ENCODE data around the gene CAMK4.
A peak's percentile ranks its signal among the peaks of the same experiment; 100 is the strongest.
"Not testable (repeated sequence)": the region's sequence is repeated elsewhere in the genome, so short reads cannot be mapped to it uniquely, and the experiment has no call there.

Gene CAMK4

DNA sequence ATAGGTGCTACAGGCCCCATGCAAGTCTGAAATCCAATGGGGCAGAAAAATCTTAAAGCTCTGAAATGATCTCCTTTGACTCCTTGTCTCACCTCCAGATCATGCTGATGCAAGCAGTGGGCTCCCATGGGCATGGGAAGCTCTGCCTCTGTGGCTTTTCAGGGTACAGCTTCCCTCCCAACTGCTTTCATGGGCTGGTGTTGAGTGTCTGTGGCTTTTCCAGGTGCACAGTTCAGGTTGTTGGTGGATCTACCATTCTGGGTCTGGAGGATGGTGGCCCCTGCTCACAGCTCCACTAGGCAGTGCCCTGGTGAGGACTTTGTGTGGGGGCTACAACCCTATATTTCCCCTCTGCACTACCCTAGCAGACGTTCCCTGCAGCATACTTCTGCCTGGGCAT lies 184.6 kb downstream of the CAMK4 start:
- no peak overlapping the region for H3K4me2 ChIP-seq (ENCODE audit: low read length)
- no peaks in the 10 kb centered on the region for H3K27me3 ChIP-seq (ENCODE audit: control insufficient read depth, insufficient read depth, low read length)
- no peak overlapping the region for H3K4me3 ChIP-seq (ENCODE audit: low read length)
- no peak overlapping the region for H3K9ac ChIP-seq (ENCODE audit: low read depth, low read length)
- H3K4me1 ChIP-seq (ENCODE audit: control insufficient read depth, insufficient read depth, low read length): no peaks in the 10 kb centered on the region
- H3K9me3 ChIP-seq (replicated peaks; ENCODE audit: low read length): no peaks in the 10 kb centered on the region
- H3K36me3 ChIP-seq (ENCODE audit: insufficient read depth, low read length): no peaks in the 10 kb centered on the region

DNA sequence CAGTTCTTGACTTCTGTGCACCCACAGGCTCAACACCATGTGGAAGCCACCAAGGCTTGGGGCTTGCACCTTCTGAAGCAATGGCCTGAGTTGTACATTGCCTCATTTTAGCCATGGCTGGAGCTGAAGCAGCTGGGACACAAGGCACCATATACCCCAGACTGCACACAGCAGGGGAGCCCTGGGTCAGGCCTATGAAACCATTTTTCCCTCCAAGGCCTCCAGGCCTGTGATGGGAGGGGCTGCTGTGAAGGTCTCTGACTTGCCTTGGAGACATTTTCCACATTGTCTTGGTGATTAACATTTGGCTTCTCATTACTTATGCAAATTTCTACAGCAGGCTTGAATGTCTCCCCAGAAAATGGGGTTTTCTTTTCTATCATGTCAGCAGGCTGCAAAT lies 185.1 kb downstream of the CAMK4 start:
- not testable (repeated sequence) for H3K4me3 ChIP-seq (ENCODE audit: low read length); H3K4me1 ChIP-seq (ENCODE audit: control insufficient read depth, insufficient read depth, low read length); H3K9ac ChIP-seq (ENCODE audit: low read depth, low read length); H3K9me3 ChIP-seq (replicated peaks; ENCODE audit: low read length); H3K36me3 ChIP-seq (ENCODE audit: insufficient read depth, low read length); H3K4me2 ChIP-seq (ENCODE audit: low read length); H3K27me3 ChIP-seq (ENCODE audit: control insufficient read depth, insufficient read depth, low read length)

DNA sequence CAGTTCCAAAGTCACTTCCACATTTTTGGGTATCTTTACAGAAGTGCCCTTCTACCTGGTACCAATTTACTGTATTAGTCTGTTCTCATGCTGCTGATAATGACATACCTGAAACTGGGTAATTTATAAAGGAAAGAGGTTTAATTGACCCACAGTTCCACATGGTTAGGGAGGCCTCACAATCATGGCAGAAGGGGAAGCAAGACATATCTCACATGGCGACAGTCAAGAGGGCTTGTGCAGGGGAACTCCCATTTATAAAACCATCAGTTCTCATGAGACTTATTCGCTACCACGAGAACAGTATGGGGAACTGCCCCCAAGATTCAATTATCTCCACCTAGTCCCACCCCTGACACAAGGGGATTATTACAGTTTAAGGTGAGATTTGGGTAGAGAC lies 185.9 kb downstream of the CAMK4 start:
- H3K9ac ChIP-seq (ENCODE audit: low read depth, low read length); H3K4me3 ChIP-seq (ENCODE audit: low read length); H3K9me3 ChIP-seq (replicated peaks; ENCODE audit: low read length); H3K36me3 ChIP-seq (ENCODE audit: insufficient read depth, low read length); H3K4me2 ChIP-seq (ENCODE audit: low read length); H3K4me1 ChIP-seq (ENCODE audit: control insufficient read depth, insufficient read depth, low read length); H3K27me3 ChIP-seq (ENCODE audit: control insufficient read depth, insufficient read depth, low read length): not testable (repeated sequence)

DNA sequence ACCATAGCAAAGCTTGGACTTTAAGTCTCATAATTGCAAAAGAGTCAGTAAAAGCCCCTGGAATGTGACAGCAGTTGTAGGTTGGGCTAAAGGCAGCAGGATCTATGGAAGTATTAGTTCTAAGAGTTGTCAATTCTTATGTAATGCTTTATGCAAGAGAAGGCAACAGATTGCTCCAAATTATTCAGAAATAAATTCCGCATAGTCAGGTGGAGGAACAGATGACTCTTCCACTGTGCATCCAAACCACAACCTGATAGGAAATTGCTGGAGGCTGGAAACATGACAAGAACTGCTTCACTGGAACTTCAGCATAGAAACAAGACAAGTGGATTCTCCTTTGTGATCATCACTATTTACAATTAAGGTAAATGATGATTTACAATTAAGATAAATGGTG lies 187.1 kb downstream of the CAMK4 start:
- Histone ChIP-seq H3K4me3 (ENCODE audit: low read length) (no peak overlapping the region), H3K4me1 (ENCODE audit: control insufficient read depth, insufficient read depth, low read length) (no peaks in the 10 kb centered on the region), H3K9me3 (replicated peaks; ENCODE audit: low read length) (no peaks in the 10 kb centered on the region), H3K27me3 (ENCODE audit: control insufficient read depth, insufficient read depth, low read length) (no peaks in the 10 kb centered on the region), H3K36me3 (ENCODE audit: insufficient read depth, low read length) (no peaks in the 10 kb centered on the region), H3K4me2 (ENCODE audit: low read length) (no peak overlapping the region), H3K9ac (ENCODE audit: low read depth, low read length) (no peak overlapping the region)

DNA sequence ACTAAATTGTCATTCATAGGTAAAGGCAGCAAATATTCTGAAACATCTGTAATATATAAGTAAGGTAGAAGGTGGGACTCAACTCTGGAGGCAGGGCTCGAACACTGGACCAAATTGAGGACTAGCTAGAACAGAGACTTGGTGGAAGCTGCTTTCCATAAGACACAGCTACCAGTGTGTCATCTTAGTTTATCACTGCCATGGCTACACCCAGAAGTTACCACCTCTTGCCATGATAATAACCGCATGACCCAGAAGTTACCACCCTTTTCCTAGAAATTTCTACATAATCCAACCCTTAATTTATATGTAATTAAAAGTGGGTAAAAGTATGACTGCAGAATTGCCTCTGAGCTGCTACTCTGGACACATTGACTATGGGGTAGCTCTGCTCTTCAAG lies 188.4 kb downstream of the CAMK4 start:
- Histone ChIP-seq H3K4me3 (ENCODE audit: low read length) (no peak overlapping the region), H3K36me3 (ENCODE audit: insufficient read depth, low read length) (no peaks in the 10 kb centered on the region), H3K4me1 (ENCODE audit: control insufficient read depth, insufficient read depth, low read length) (no peaks in the 10 kb centered on the region), H3K4me2 (ENCODE audit: low read length) (no peak overlapping the region), H3K27me3 (ENCODE audit: control insufficient read depth, insufficient read depth, low read length) (no peaks in the 10 kb centered on the region), H3K9me3 (replicated peaks; ENCODE audit: low read length) (no peaks in the 10 kb centered on the region), H3K9ac (ENCODE audit: low read depth, low read length) (no peak overlapping the region)

DNA sequence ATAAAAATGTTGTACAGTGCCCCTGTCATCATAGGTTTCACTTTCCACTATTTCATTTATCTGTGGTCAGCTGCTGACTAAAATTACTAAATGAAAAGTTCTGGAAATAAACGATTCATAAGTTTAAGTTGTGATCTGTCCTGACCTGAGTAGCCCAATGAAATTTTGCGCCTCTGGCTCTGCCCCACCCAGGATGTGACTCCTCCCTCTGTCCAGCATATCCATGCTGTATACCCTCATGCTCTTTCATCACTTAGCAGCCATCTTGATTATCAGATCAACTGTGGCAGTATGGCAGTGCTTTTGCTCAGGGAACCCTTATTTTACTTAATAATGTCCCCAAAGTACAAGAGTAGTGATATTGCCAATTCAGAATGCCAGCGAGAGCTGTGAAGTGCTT lies 190.9 kb downstream of the CAMK4 start:
- Histone ChIP-seq H3K27me3 (ENCODE audit: control insufficient read depth, insufficient read depth, low read length) (no peaks in the 10 kb centered on the region), H3K4me2 (ENCODE audit: low read length) (no peak overlapping the region), H3K9ac (ENCODE audit: low read depth, low read length) (no peak overlapping the region), H3K9me3 (replicated peaks; ENCODE audit: low read length) (no peaks in the 10 kb centered on the region), H3K4me1 (ENCODE audit: control insufficient read depth, insufficient read depth, low read length) (no peaks in the 10 kb centered on the region), H3K4me3 (ENCODE audit: low read length) (no peak overlapping the region), H3K36me3 (ENCODE audit: insufficient read depth, low read length) (no peaks in the 10 kb centered on the region)

DNA sequence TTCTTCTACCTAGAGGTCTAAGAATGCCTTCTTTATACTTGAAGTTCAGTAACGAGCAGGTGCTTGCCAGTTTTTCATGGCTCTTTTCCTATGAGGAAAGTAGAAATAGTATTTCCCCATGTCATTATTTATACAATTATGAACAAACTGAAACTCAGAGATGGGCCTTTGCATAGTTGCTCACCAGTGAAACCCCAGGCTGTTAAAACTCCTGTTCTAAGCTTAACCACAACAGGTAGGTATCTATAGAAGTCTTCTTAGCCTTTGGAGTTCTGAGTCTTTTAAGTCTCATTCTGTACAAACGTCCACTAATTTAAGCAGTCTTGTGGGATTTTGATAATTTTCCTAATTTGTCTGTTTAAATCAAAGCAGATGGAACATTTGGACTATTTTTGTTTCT lies 198.1 kb downstream of the CAMK4 start:
- no peak overlapping the region for H3K9ac ChIP-seq (ENCODE audit: low read depth, low read length)
- H3K9me3 ChIP-seq (replicated peaks; ENCODE audit: low read length): no peaks in the 10 kb centered on the region
- no peaks in the 10 kb centered on the region for H3K27me3 ChIP-seq (ENCODE audit: control insufficient read depth, insufficient read depth, low read length)
- H3K4me1 ChIP-seq (ENCODE audit: control insufficient read depth, insufficient read depth, low read length): no peaks in the 10 kb centered on the region
- no peak overlapping the region for H3K4me3 ChIP-seq (ENCODE audit: low read length)
- no peaks in the 10 kb centered on the region for H3K36me3 ChIP-seq (ENCODE audit: insufficient read depth, low read length)
- no peak overlapping the region for H3K4me2 ChIP-seq (ENCODE audit: low read length)

DNA sequence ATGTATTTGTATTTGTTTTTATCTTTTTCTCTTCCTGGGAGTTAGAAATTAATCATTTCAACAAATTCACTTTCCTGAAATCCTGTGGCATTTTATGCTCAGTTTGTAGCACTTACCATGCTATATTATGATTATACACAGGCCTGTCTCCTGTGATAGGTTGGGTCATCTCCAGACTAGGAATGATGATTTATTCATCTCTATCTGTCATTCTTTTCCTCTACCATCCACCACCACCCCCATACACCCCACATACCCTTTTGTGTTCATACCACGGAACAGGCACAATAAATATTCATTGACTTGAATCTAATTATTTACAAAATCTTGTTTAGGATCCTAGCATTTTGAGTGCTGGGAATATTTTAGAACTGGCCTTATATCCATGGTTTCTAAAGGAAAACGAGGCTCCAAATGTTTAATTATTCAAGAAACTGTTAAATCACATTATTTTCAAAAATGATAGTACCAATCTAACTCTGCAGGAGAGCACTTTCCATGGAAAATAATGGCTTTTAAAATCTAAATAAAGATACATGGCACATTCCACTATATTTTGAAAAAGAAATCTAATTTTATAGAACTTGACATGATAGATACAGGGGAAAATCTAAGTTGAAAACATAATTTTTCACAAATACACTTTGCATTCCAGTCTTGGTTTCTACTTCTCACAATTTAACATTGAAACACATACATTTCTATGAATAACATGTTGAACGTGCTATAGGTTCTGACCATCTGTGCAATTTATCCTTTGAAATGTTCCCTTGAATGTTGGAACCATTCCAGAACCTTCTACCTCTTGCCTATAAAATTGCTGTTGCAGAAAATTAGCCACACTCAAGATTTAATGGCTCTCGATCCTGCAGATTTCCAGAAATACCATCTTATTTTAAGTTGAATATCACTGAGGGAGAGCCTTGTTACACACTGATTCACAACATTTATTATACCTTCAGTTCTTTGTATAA lies 198.8 kb downstream of the CAMK4 start:
- no peaks in the 10 kb centered on the region for H3K27me3 ChIP-seq (ENCODE audit: control insufficient read depth, insufficient read depth, low read length)
- no peak overlapping the region for H3K4me2 ChIP-seq (ENCODE audit: low read length)
- H3K9me3 ChIP-seq (replicated peaks; ENCODE audit: low read length): no peaks in the 10 kb centered on the region
- H3K4me3 ChIP-seq (ENCODE audit: low read length): no peak overlapping the region
- H3K36me3 ChIP-seq (ENCODE audit: insufficient read depth, low read length): no peaks in the 10 kb centered on the region
- H3K4me1 ChIP-seq (ENCODE audit: control insufficient read depth, insufficient read depth, low read length): no peaks in the 10 kb centered on the region
- no peak overlapping the region for H3K9ac ChIP-seq (ENCODE audit: low read depth, low read length)

DNA sequence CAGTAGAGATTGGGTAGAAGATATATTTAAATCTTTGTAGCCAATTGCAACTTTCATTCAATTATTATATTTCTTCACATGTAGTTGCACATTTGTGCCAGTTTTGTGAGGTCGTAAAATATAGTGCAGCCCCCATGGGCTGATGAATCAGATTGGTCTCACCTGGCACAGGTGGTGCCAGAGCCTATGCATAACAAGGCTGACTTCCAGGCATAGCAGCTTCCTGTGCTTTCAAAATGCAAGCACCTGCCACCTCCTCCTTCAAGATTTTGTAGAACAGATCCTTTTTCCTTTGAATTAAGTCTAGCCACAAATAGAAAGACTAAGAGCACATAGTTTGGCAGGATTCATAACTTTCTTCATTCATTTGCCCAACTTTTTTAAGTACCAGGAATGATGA lies 201.0 kb downstream of the CAMK4 start:
- H3K4me1 ChIP-seq (ENCODE audit: control insufficient read depth, insufficient read depth, low read length): no peaks in the 10 kb centered on the region
- no peaks in the 10 kb centered on the region for H3K36me3 ChIP-seq (ENCODE audit: insufficient read depth, low read length)
- H3K4me2 ChIP-seq (ENCODE audit: low read length): no peak overlapping the region
- H3K27me3 ChIP-seq (ENCODE audit: control insufficient read depth, insufficient read depth, low read length): no peaks in the 10 kb centered on the region
- no peaks in the 10 kb centered on the region for H3K9me3 ChIP-seq (replicated peaks; ENCODE audit: low read length)
- H3K9ac ChIP-seq (ENCODE audit: low read depth, low read length): no peak overlapping the region
- no peak overlapping the region for H3K4me3 ChIP-seq (ENCODE audit: low read length)

DNA sequence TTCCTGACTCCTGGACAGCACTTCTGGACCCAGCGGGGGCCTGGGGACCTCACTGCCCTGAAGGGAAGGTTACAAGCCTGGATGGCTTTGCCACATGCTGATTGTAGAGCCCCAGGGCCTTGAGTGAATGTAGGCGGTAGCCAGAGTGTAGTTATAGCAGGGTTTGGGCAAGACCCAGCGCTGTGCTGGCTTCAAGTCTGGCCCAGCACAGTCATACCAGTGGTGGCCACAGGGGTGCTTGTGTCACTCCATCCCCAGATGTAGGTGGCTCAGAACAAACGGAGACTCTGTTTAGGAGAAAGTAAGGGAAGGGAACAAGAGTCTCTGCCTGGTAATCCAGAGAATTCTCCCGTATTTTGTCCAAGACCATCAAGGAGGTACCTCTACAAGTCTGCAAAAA lies 203.6 kb downstream of the CAMK4 start:
- Histone ChIP-seq H3K4me2 (ENCODE audit: low read length) (no peak overlapping the region), H3K4me3 (ENCODE audit: low read length) (no peak overlapping the region), H3K9me3 (replicated peaks; ENCODE audit: low read length) (no peaks in the 10 kb centered on the region)

DNA sequence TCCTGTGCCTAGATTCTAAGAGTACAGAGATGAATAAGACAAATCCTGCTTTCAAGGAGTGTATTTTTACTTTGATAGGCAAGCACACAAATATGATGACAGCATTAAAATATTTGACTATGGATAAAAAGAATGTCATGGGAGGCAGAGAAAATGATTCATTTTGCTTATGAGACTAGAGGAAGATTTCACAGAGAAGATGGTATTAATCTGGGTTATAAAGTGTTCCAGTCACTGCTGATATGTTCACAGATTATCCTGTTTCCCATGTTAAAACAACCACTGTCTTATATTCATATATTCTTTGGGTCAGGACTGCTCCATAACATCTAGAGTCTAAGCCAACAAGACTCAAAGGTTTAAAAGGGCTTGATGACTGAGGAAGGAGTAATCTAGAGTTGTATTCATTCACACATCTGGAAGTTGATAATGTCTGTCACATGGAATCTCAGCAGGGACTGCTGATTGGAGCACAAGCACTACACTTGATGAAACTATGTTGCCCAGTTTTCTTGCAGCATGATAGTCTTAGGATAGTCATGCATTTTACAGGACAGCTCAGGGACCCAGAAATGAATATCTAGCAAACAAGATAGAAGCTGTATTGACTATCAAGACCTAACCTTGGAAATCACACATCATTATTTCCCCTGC lies 208.8 kb downstream of the CAMK4 start:
- Histone ChIP-seq H3K9ac (ENCODE audit: low read depth, low read length) (no peak overlapping the region), H3K4me3 (ENCODE audit: low read length) (no peak overlapping the region), H3K36me3 (ENCODE audit: insufficient read depth, low read length) (no peaks in the 10 kb centered on the region), H3K4me2 (ENCODE audit: low read length) (peak overlapping the region; percentile 2), H3K4me1 (ENCODE audit: control insufficient read depth, insufficient read depth, low read length) (peaks cover 8% of the 10 kb centered on the region), H3K9me3 (replicated peaks; ENCODE audit: low read length) (no peaks in the 10 kb centered on the region), H3K27me3 (ENCODE audit: control insufficient read depth, insufficient read depth, low read length) (no peaks in the 10 kb centered on the region)

More for the DNA sequence above, 203.6 kb downstream of the CAMK4 start:
- no peak overlapping the region for H3K9ac ChIP-seq (ENCODE audit: low read depth, low read length)
- no peaks in the 10 kb centered on the region for H3K36me3 ChIP-seq (ENCODE audit: insufficient read depth, low read length)
- no peaks in the 10 kb centered on the region for H3K4me1 ChIP-seq (ENCODE audit: control insufficient read depth, insufficient read depth, low read length)
- no peaks in the 10 kb centered on the region for H3K27me3 ChIP-seq (ENCODE audit: control insufficient read depth, insufficient read depth, low read length)

DNA sequence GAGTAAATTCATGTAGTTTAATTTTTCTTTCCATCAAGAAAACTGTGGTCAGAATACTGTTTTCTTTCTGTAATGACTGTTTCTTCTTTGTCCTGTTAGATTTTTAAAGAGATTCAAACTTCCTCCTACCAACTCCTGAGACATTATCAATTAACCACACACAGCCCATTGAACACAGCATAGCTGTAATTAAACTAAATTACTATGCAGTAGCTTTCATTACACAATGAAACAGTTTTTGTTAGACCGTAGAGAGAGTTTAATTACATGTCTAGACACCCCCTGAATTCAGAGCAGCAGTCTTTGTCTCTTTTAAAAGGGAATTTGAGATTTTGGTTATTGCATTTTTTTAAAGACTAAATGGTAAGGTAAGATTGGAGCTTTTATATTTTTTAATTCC lies 210.6 kb downstream of the CAMK4 start:
- Histone ChIP-seq H3K4me2 (ENCODE audit: low read length) (no peak overlapping the region), H3K4me3 (ENCODE audit: low read length) (no peak overlapping the region), H3K4me1 (ENCODE audit: control insufficient read depth, insufficient read depth, low read length) (peaks cover 15% of the 10 kb centered on the region), H3K9ac (ENCODE audit: low read depth, low read length) (no peak overlapping the region), H3K36me3 (ENCODE audit: insufficient read depth, low read length) (no peaks in the 10 kb centered on the region), H3K27me3 (ENCODE audit: control insufficient read depth, insufficient read depth, low read length) (no peaks in the 10 kb centered on the region), H3K9me3 (replicated peaks; ENCODE audit: low read length) (no peaks in the 10 kb centered on the region)
